GM23338 (cell line): ENCODE results near the gene RAPGEF5. TPM values are rescaled to one million over a fixed set of nuclear protein-coding genes. Genes with fewer than 3 reads are reported as not detected.

Experiments
- ATAC-seq: fragments of 200-7000 bp; cut with Tn5 transposase; 3 replicates; pipeline ENCODE4 v1.9.1; 2020
- DNase-seq: peaks from one replicate; pipeline ENCODE4 v3.0.0-alpha.2; 2015; ENCODE audit warnings: low spot score
- H2AFZ ChIP-seq: fragments of 200-600 bp; sonication (generic); 2 replicates; pipeline ENCODE4 v1.8.0; 2016; ENCODE audit warnings: antibody characterized with exemption, mild to moderate bottlenecking, moderate library complexity
- H3F3A ChIP-seq: fragments of 200-600 bp; sonication (generic); replicated peaks from 2 replicates; pipeline ENCODE4 v1.8.0; 2017; ENCODE audit warnings: antibody characterized with exemption, mixed run types, low read depth
- H3K27ac ChIP-seq: fragments of 200-600 bp; sonication (generic); 2 replicates; pipeline ENCODE4 v1.6.1; 2016; ENCODE audit warnings: low read depth
- H3K27me3 ChIP-seq: fragments of 200-600 bp; sonication (generic); 2 replicates; pipeline ENCODE4 v1.8.0; 2016; ENCODE audit warnings: mild to moderate bottlenecking, mixed run types, moderate library complexity; ENCODE audit not compliant: insufficient read depth
- H3K36me3 ChIP-seq: fragments of 200-600 bp; sonication (generic); 2 replicates; pipeline ENCODE4 v1.8.0; 2016; ENCODE audit warnings: mild to moderate bottlenecking; ENCODE audit not compliant: insufficient read depth
- H3K4me1 ChIP-seq: fragments of 200-600 bp; sonication (generic); 2 replicates; pipeline ENCODE4 v1.8.0; 2016; ENCODE audit warnings: mild to moderate bottlenecking, moderate library complexity; ENCODE audit not compliant: insufficient read depth
- H3K4me2 ChIP-seq: fragments of 200-600 bp; sonication (generic); 2 replicates; pipeline ENCODE4 v1.7.1; 2017; ENCODE audit warnings: mixed run types
- H3K4me3 ChIP-seq: fragments of 200-600 bp; sonication (generic); 2 replicates; pipeline ENCODE4 v1.6.1; 2016; ENCODE audit warnings: mixed run types
- H3K79me2 ChIP-seq: fragments of 200-600 bp; sonication (generic); replicated peaks from 2 replicates; pipeline ENCODE4 v1.8.0; 2017; ENCODE audit warnings: mild to moderate bottlenecking; ENCODE audit not compliant: insufficient read depth
- H3K9me2 ChIP-seq: fragments of 200-600 bp; sonication (generic); 2 replicates; pipeline ENCODE4 v1.8.0; 2017; ENCODE audit not compliant: insufficient read depth
- H4K20me1 ChIP-seq: fragments of 200-600 bp; sonication (generic); replicated peaks from 2 replicates; pipeline ENCODE4 v1.8.0; 2017; ENCODE audit warnings: mild to moderate bottlenecking; ENCODE audit not compliant: insufficient read depth
- H3K27ac Mint-ChIP-seq: 2 replicates; pipeline ENCODE4 v1.8.0; 2020; ENCODE audit warnings: inconsistent platforms, mild to moderate bottlenecking, moderate library complexity, mixed read lengths
- H3K27me3 Mint-ChIP-seq: 3 replicates; pipeline ENCODE4 v1.8.0; 2022; ENCODE audit warnings: low read depth, mild to moderate bottlenecking, moderate library complexity, mixed read lengths, inconsistent platforms; ENCODE audit not compliant: insufficient read depth, poor library complexity
- H3K36me3 Mint-ChIP-seq: 3 replicates; pipeline ENCODE4 v1.8.0; 2021; ENCODE audit warnings: low read depth, mild to moderate bottlenecking, inconsistent platforms, moderate library complexity, mixed read lengths
- H3K4me1 Mint-ChIP-seq: 3 replicates; pipeline ENCODE4 v1.8.0; 2020; ENCODE audit warnings: mild to moderate bottlenecking, inconsistent platforms, mixed read lengths
- H3K4me3 Mint-ChIP-seq: 3 replicates; pipeline ENCODE4 v1.8.0; 2021; ENCODE audit warnings: moderate library complexity, mild to moderate bottlenecking, inconsistent platforms, mixed read lengths
- H3K9me3 Mint-ChIP-seq: 3 replicates; pipeline ENCODE4 v1.8.0; 2020; ENCODE audit warnings: moderate library complexity, mild to moderate bottlenecking, inconsistent platforms, mixed read lengths
- CREB1 ChIP-seq: fragments of 250-450 bp; sonication (Bioruptor Pico); IDR thresholded peaks from 2 replicates; pipeline ENCODE4 v1.5.0; 2020; ENCODE audit warnings: low read depth, mild to moderate bottlenecking, moderate library complexity
- EZH2 ChIP-seq: fragments of 200-600 bp; sonication (generic); IDR thresholded peaks from one replicate; pipeline ENCODE4 v1.8.0; 2017; ENCODE audit warnings: antibody characterized with exemption, mild to moderate bottlenecking, low read depth; ENCODE audit not compliant: unreplicated experiment
- EZH2phosphoT487 ChIP-seq: fragments of 200-600 bp; sonication (generic); IDR thresholded peaks from one replicate; pipeline ENCODE4 v1.8.1; 2018; ENCODE audit warnings: antibody characterized with exemption; ENCODE audit not compliant: unreplicated experiment
- JUNB ChIP-seq: IDR thresholded peaks from one replicate; pipeline ENCODE4 v1.6.1; 2016; ENCODE audit warnings: antibody characterized with exemption; ENCODE audit not compliant: unreplicated experiment
- NANOG ChIP-seq: IDR thresholded peaks from 2 replicates; pipeline ENCODE4 v1.6.1; 2016; ENCODE audit warnings: antibody characterized with exemption, borderline replicate concordance
- POLR2AphosphoS5 ChIP-seq: IDR thresholded peaks from 2 replicates; pipeline ENCODE4 v1.6.1; 2016; ENCODE audit warnings: antibody characterized with exemption, low read depth
- STAT1 ChIP-seq: IDR thresholded peaks from one replicate; pipeline ENCODE4 v1.6.1; 2016; ENCODE audit warnings: antibody characterized with exemption; ENCODE audit not compliant: unreplicated experiment
- ZNF114 ChIP-seq: fragments of 250-450 bp; sonication (Bioruptor Pico); IDR thresholded peaks from 2 replicates; pipeline ENCODE4 v1.5.0; 2020; ENCODE audit warnings: mild to moderate bottlenecking, moderate library complexity
- ZNF331 ChIP-seq: fragments of 250-450 bp; sonication (Bioruptor Pico); IDR thresholded peaks from 2 replicates; pipeline ENCODE4 v1.5.0; 2020; ENCODE audit warnings: low read depth, mild to moderate bottlenecking, moderate library complexity
- ZNF462 ChIP-seq: fragments of 250-450 bp; sonication (Bioruptor Pico); IDR thresholded peaks from 2 replicates; pipeline ENCODE4 v1.5.0; 2020; ENCODE audit warnings: mild to moderate bottlenecking, moderate library complexity
- polyA plus RNA-seq: library from polyadenylated mRNA; unstranded; fragments of >200 nt; fragmentation: Nextera tagmentation; extraction: Ambion mirVana; gene quantifications from 2 replicates; pipeline ENCODE4 v1.2.1, GENCODE V29; 2016
- total RNA-seq: library from RNA; depleted of rRNA; stranded (reverse); fragments of >200 nt; shearing (Covaris generic); gene quantifications from 2 replicates; pipeline ENCODE4 v1.2.3, GENCODE V29; 2014
- TF ChIP-seq, protein P1 (sequence below), 2 experiments: fragments of 200-600 bp in 1 of 2; sonication (generic) in 1 of 2; conservative IDR thresholded peaks; 2 replicates each; pipeline versions ENCODE4 v1.5.1 to v1.6.1; 2016 to 2017; ENCODE audit warnings: antibody characterized with exemption in 2 of 2, low read depth in 2 of 2, mild to moderate bottlenecking in 2 of 2, moderate library complexity in 1 of 2
- TF ChIP-seq, protein P2 (sequence below): IDR thresholded peaks from 2 replicates; pipeline ENCODE4 v1.6.1; 2016; ENCODE audit warnings: antibody characterized with exemption
- TF ChIP-seq, protein P3 (sequence below): IDR thresholded peaks from one replicate; pipeline ENCODE4 v1.6.1; 2018; ENCODE audit warnings: antibody characterized with exemption; ENCODE audit not compliant: unreplicated experiment

Gene RAPGEF5
- total and polyA plus RNA-seq, 2 experiments from 2014 or later, result 6.3 to 13.1 TPM

GRCh38 chr7:22105550-22105949 is 251.4 kb downstream of the RAPGEF5 start:
- H3K27me3 Mint-ChIP-seq, result peaks cover 8% of the 10 kb centered on the region
- Histone ChIP-seq H3K27ac (no peak overlapping the region), H3K36me3 (no peaks in the 10 kb centered on the region), H2AFZ (no peak overlapping the region), H3K27me3 (no peaks in the 10 kb centered on the region), H3K4me3 (no peak overlapping the region), H3K79me2 (no peaks in the 10 kb centered on the region), H4K20me1 (no peaks in the 10 kb centered on the region), H3K4me1 (no peaks in the 10 kb centered on the region), H3F3A (no peaks in the 10 kb centered on the region), H3K4me2 (no peak overlapping the region), H3K9me2 (0 out of 2 replicates have a peak, but pooled peaks cover 2% of the 10 kb centered on the region)
- no peak for ATAC-seq
- peaks cover 9% of the 10 kb centered on the region for H3K4me1 Mint-ChIP-seq
- TF ChIP-seq EZH2phosphoT487, result no peak
- TF ChIP-seq STAT1, result no peak
- TF ChIP-seq JUNB, result no peak
- no peak for TF ChIP-seq CREB1
- TF ChIP-seq, protein P1, sequence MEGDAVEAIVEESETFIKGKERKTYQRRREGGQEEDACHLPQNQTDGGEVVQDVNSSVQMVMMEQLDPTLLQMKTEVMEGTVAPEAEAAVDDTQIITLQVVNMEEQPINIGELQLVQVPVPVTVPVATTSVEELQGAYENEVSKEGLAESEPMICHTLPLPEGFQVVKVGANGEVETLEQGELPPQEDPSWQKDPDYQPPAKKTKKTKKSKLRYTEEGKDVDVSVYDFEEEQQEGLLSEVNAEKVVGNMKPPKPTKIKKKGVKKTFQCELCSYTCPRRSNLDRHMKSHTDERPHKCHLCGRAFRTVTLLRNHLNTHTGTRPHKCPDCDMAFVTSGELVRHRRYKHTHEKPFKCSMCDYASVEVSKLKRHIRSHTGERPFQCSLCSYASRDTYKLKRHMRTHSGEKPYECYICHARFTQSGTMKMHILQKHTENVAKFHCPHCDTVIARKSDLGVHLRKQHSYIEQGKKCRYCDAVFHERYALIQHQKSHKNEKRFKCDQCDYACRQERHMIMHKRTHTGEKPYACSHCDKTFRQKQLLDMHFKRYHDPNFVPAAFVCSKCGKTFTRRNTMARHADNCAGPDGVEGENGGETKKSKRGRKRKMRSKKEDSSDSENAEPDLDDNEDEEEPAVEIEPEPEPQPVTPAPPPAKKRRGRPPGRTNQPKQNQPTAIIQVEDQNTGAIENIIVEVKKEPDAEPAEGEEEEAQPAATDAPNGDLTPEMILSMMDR (conservative IDR thresholded peaks at IDR 0.05; ENCODE audit: low read depth in 2 of 2), result no peak
- TF ChIP-seq, protein P2, sequence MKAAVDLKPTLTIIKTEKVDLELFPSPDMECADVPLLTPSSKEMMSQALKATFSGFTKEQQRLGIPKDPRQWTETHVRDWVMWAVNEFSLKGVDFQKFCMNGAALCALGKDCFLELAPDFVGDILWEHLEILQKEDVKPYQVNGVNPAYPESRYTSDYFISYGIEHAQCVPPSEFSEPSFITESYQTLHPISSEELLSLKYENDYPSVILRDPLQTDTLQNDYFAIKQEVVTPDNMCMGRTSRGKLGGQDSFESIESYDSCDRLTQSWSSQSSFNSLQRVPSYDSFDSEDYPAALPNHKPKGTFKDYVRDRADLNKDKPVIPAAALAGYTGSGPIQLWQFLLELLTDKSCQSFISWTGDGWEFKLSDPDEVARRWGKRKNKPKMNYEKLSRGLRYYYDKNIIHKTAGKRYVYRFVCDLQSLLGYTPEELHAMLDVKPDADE, result no peak
- TF ChIP-seq ZNF462 (CRISPR knock-in tag), result no peak
- no peak for TF ChIP-seq ZNF114 (CRISPR knock-in tag)
- TF ChIP-seq, protein P3, sequence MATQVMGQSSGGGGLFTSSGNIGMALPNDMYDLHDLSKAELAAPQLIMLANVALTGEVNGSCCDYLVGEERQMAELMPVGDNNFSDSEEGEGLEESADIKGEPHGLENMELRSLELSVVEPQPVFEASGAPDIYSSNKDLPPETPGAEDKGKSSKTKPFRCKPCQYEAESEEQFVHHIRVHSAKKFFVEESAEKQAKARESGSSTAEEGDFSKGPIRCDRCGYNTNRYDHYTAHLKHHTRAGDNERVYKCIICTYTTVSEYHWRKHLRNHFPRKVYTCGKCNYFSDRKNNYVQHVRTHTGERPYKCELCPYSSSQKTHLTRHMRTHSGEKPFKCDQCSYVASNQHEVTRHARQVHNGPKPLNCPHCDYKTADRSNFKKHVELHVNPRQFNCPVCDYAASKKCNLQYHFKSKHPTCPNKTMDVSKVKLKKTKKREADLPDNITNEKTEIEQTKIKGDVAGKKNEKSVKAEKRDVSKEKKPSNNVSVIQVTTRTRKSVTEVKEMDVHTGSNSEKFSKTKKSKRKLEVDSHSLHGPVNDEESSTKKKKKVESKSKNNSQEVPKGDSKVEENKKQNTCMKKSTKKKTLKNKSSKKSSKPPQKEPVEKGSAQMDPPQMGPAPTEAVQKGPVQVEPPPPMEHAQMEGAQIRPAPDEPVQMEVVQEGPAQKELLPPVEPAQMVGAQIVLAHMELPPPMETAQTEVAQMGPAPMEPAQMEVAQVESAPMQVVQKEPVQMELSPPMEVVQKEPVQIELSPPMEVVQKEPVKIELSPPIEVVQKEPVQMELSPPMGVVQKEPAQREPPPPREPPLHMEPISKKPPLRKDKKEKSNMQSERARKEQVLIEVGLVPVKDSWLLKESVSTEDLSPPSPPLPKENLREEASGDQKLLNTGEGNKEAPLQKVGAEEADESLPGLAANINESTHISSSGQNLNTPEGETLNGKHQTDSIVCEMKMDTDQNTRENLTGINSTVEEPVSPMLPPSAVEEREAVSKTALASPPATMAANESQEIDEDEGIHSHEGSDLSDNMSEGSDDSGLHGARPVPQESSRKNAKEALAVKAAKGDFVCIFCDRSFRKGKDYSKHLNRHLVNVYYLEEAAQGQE, result no peak
- TF ChIP-seq EZH2, result no peak
- no peak for TF ChIP-seq POLR2AphosphoS5
- no peak for TF ChIP-seq NANOG
- no peak for TF ChIP-seq ZNF331 (CRISPR knock-in tag)
- H3K4me3 Mint-ChIP-seq, result no peak overlapping the region
- peaks cover 36% of the 10 kb centered on the region; the same call in 2 of the 3 replicates for H3K9me3 Mint-ChIP-seq
- H3K36me3 Mint-ChIP-seq, result peaks cover 16% of the 10 kb centered on the region; the same call in 2 of the 3 replicates
- no peak overlapping the region for H3K27ac Mint-ChIP-seq
- no peak for DNase-seq
